Ascending aorta (tissue), 2 donors: ENCODE results near the gene TLE3. TPM values are rescaled to one million over a fixed set of nuclear protein-coding genes. Genes with fewer than 3 reads are reported as not detected.

Source experiments
- DNase-seq, 2 donors: peaks; one replicate each; pipeline ENCODE4 v3.0.0-alpha.2; 2019; ENCODE audit warnings: low spot score in 2 of 2
- H3K27ac ChIP-seq, 2 donors: fragments of 200-600 bp; sonication (generic); one replicate each; pipeline ENCODE4 v1.5.1; 2016 to 2017; ENCODE audit warnings: mild to moderate bottlenecking in 1 of 2
- H3K27me3 ChIP-seq: fragments of 200-600 bp; sonication (generic); one replicate; pipeline ENCODE4 v1.5.1; 2017
- H3K36me3 ChIP-seq, 2 donors: fragments of 200-600 bp; sonication (generic); one replicate each; pipeline ENCODE4 v1.5.1; 2016
- H3K4me1 ChIP-seq, 2 donors: fragments of 200-600 bp; sonication (generic); one replicate each; pipeline ENCODE4 v1.5.1; 2016 to 2017; ENCODE audit warnings: mild to moderate bottlenecking in 1 of 2
- H3K4me3 ChIP-seq, 2 donors: fragments of 200-600 bp; sonication (generic); one replicate each; pipeline ENCODE4 v1.5.1; 2016 to 2017; ENCODE audit warnings: mild to moderate bottlenecking in 1 of 2
- H3K9me3 ChIP-seq, 2 donors: fragments of 200-600 bp; sonication (generic); one replicate each; pipeline ENCODE4 v1.5.1; 2016
- intact Hi-C: fragments of 100-400 bp; cut with DNase I; formaldehyde crosslinking; loops from one replicate; pipeline ENCODE4 v1.15.1; 2023
- total RNA-seq: library from RNA; depleted of rRNA; stranded (reverse); fragments of >200 nt; gene quantifications from one replicate; pipeline ENCODE4 v1.1.0, GENCODE V29; 2016
- TF ChIP-seq, protein P1 (sequence below), 3 experiments: fragments of 200-600 bp in 2 of 3; fragments of 450-650 bp in 1 of 3; sonication (generic) in 2 of 3; IDR thresholded peaks; one replicate each; pipeline ENCODE4 v1.5.1; 2016 to 2019; ENCODE audit warnings: antibody characterized with exemption in 3 of 3, mild to moderate bottlenecking in 1 of 3, moderate library complexity in 1 of 3

TLE3 gene
- total RNA-seq, 1 donor from 2014 or later = 76.4 TPM

DNA sequence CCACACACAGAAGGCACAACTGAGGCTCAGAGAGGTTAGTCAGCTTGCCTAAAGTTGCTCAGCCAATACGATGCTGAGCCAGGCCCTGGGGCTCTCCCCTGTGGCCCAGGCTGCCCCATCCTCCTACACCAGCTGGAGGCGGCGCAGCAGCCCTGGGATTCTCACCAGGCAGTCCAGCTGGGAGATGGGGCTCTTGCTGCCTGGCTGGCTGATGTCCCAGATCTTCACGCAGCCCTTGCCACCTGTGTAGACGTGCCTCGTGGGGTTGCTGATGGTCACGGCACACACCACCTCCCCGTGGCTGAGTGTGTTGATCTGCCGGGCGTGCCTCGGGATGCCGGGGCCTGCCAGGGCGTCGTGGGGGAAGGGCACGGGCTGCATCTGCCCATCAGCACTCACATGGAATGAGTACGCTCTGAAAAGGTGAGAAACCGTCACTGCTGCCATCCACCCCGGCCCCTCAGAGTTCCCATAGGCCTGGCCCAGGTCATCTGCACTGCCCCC is 42.8 kb downstream of the TLE3 start:
- no peak for DNase-seq
- Histone ChIP-seq H3K4me3 (no peak overlapping the region), H3K27ac (no peak overlapping the region), H3K9me3 (no peaks in the 10 kb centered on the region), H3K36me3 (peaks cover 95 to 99% of the 10 kb centered on the region in 2 donors), H3K27me3 (no peaks in the 10 kb centered on the region), H3K4me1 (no peaks in the 10 kb centered on the region)
- TF ChIP-seq, protein P1, sequence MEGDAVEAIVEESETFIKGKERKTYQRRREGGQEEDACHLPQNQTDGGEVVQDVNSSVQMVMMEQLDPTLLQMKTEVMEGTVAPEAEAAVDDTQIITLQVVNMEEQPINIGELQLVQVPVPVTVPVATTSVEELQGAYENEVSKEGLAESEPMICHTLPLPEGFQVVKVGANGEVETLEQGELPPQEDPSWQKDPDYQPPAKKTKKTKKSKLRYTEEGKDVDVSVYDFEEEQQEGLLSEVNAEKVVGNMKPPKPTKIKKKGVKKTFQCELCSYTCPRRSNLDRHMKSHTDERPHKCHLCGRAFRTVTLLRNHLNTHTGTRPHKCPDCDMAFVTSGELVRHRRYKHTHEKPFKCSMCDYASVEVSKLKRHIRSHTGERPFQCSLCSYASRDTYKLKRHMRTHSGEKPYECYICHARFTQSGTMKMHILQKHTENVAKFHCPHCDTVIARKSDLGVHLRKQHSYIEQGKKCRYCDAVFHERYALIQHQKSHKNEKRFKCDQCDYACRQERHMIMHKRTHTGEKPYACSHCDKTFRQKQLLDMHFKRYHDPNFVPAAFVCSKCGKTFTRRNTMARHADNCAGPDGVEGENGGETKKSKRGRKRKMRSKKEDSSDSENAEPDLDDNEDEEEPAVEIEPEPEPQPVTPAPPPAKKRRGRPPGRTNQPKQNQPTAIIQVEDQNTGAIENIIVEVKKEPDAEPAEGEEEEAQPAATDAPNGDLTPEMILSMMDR (IDR thresholded peaks at IDR 0.05) = no peak
- intact Hi-C loops = no loop called here

DNA sequence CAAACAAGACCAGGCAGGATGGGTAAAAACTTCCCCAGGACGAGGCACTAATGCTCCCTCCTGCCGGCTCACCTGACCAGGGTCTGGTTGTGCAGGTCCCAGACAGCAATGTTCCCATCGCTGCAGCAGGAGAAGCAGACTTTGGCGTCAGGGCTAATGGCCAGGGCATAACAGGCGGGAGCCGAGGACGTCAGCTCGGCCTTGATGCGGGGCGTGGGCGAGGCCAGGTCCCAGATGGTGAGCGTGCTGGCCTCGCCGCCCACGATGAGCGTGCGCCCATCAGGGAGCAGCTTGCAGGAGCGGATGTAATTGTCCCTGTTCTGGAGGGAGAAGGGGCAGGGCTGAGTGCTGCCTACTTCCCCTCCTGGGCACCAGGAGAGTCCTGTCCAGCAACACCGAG is 43.4 kb downstream of the TLE3 start:
- Histone ChIP-seq H3K9me3 (no peaks in the 10 kb centered on the region), H3K36me3 (peaks cover 95 to 99% of the 10 kb centered on the region in 2 donors), H3K4me1 (no peaks in the 10 kb centered on the region), H3K27ac (no peak overlapping the region), H3K4me3 (no peak overlapping the region), H3K27me3 (no peaks in the 10 kb centered on the region)
- TF ChIP-seq, protein P1 (IDR thresholded peaks at IDR 0.05) = no peak
- intact Hi-C loops = no loop called here
- DNase-seq = no peak

DNA sequence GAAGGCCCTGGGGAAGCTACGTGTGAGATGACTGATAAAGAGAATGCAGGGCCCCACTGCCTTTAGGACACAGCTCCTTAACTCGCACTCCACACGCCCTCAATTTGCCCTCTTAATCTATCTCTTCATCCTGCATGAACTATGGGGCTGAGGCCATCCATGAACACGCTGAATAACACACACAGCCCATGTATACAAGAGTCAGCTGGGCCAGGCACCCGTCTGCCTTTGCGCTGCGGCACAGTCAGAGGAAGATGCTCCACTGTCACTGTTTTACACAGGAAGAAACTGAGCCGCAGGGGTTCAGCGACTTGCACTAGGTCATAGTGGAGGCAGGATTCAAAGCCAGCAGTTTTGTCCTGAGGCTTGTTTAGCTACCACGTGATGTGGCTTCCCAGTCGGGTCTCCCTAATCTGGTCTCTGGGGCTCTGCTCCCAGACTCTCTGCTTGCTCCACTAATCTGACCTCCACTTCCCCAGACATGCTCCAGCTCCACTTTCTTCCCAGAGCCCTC is 43.9 kb downstream of the TLE3 start:
- Histone ChIP-seq H3K4me3 (no peak overlapping the region), H3K27ac (no peak overlapping the region), H3K36me3 (peaks cover 89 to 97% of the 10 kb centered on the region in 2 donors), H3K4me1 (no peaks in the 10 kb centered on the region), H3K9me3 (no peaks in the 10 kb centered on the region), H3K27me3 (no peaks in the 10 kb centered on the region)
- no peak for DNase-seq
- intact Hi-C loops = no loop called here
- TF ChIP-seq, protein P1 (IDR thresholded peaks at IDR 0.05) = no peak

DNA sequence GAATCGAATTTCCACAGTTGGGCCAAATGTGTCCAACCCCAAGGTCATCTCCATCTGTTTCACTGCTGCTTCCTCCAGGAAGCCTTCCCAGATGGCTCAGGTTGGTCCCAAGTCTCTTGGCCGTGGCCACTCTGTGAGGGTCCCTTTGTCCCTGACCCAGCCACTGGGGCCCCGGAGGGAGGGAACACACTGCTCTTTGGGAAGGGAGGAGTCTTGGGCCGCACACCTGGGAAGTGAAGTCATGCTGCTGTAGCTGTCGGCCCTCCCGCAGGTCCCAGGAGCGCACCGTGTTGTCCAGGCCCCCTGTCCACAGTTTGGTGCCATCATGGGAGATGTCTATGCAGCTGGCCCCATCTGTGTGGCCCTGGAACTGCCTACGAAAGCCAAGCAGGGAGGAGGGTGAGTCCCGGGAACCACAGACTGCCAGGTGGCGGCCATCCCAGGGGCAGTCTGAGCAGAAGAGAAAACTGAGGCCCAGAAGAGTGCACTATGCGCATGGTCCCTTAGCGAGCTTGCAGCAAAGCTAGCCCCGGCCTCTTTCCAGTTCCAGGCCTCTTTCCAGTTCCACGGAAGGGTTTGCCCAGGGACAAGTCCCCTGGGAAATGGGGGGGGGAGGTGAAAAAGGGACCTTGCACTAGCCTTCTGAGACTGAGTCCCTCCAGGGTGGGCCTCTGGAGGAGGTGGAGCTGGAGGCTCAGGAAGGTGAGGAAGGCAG is 44.6 kb downstream of the TLE3 start:
- H3K27ac ChIP-seq = no peak overlapping the region
- intact Hi-C loops = no loop called here
- no peak overlapping the region for H3K4me3 ChIP-seq
- no peak for DNase-seq
- H3K36me3 ChIP-seq = peaks cover 83 to 97% of the 10 kb centered on the region in 2 donors
- no peaks in the 10 kb centered on the region for H3K9me3 ChIP-seq
- H3K4me1 ChIP-seq = no peaks in the 10 kb centered on the region
- TF ChIP-seq, protein P1 (IDR thresholded peaks at IDR 0.05) = no peak
- H3K27me3 ChIP-seq = no peaks in the 10 kb centered on the region

DNA sequence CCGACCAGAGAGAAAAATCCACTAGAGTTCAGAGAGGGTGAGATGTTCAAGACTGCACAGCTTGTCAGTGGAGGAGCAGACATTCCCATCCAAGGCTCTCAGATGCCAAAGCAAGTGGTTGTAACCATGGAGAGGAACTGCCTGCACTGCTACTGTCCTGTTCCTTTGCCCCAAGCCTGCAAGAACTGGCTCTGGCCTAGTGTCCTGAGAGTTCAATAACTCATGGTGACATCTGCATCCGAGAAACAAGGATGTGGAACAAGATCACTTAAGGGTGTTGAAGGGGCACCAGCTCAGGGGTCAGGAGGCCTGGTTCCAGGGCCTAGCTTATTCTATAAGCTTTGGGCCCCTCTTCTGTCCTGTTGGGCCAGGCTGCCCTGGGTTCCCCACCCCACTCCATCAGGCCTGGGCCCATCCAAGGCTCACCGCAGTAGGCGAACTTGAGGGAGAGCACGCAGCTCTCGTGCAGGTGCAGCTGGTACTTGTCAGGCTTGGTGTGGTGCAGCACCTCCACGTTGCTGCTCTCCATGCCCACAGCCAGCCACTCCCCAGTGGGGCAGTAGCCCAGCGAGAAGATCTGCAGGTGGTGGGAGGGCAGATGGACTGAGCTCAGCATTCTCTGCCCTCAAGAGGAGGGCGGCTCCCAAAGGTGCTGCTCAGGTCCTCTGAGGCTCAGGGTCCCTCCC is 45.6 kb downstream of the TLE3 start:
- intact Hi-C loops = no loop called here
- no peaks in the 10 kb centered on the region for H3K27me3 ChIP-seq
- no peaks in the 10 kb centered on the region for H3K4me1 ChIP-seq
- TF ChIP-seq, protein P1 (IDR thresholded peaks at IDR 0.05) = no peak
- H3K27ac ChIP-seq = no peak overlapping the region
- no peak overlapping the region for H3K4me3 ChIP-seq
- no peaks in the 10 kb centered on the region for H3K9me3 ChIP-seq
- peaks cover 72 to 95% of the 10 kb centered on the region in 2 donors for H3K36me3 ChIP-seq
- no peak for DNase-seq
